MCF 10A (cell line): ENCODE measurements around the gene DEFB118. TPM values are rescaled to one million over a fixed set of nuclear protein-coding genes. Genes with fewer than 3 reads are reported as not detected.

Experiments
- BruUV-seq: library from RNA; stranded (reverse); fragments of 400-500 nt; replicated peaks from 2 replicates; lab custom pipeline; 2021; lab: Mats Ljungman, UMichigan
- CTCF ChIA-PET: fragments of 300-600 bp; sonication (Branson Sonifier 250); formaldehyde crosslinking; extraction: SDS; loops from one replicate; lab custom pipeline; 2021; ENCODE audit warnings: antibody characterized with exemption, inconsistent platforms; lab: Yijun Ruan, JAX
- POLR2A ChIA-PET: fragments of 300-600, 350-650 bp; sonication (Branson Sonifier 250); formaldehyde crosslinking; extraction: SDS; loops from one replicate; lab custom pipeline; 2020; ENCODE audit warnings: antibody characterized with exemption, inconsistent platforms; lab: Yijun Ruan, JAX
- DNase-seq: peaks from one replicate; pipeline ENCODE4 v3.0.0-alpha.2; 2018; ENCODE audit not compliant: unreplicated experiment
- H3K27ac Mint-ChIP-seq: one replicate; pipeline ENCODE4 v1.8.0; 2022; ENCODE audit warnings: mild to moderate bottlenecking, low read depth, mixed read lengths; ENCODE audit not compliant: unreplicated experiment
- H3K27me3 Mint-ChIP-seq: one replicate; pipeline ENCODE4 v1.8.0; 2022; ENCODE audit warnings: mixed read lengths; ENCODE audit not compliant: insufficient read depth, unreplicated experiment
- H3K36me3 Mint-ChIP-seq: one replicate; pipeline ENCODE4 v1.8.0; 2022; ENCODE audit warnings: mild to moderate bottlenecking, moderate library complexity, mixed read lengths; ENCODE audit not compliant: insufficient read depth, unreplicated experiment
- H3K4me1 Mint-ChIP-seq: one replicate; pipeline ENCODE4 v1.8.0; 2022; ENCODE audit warnings: mixed read lengths; ENCODE audit not compliant: insufficient read depth, unreplicated experiment
- H3K4me3 Mint-ChIP-seq: one replicate; pipeline ENCODE4 v1.8.0; 2022; ENCODE audit warnings: mild to moderate bottlenecking, moderate library complexity, mixed read lengths; ENCODE audit not compliant: unreplicated experiment
- H3K9me3 Mint-ChIP-seq: one replicate; pipeline ENCODE4 v1.8.0; 2022; ENCODE audit warnings: mixed read lengths; ENCODE audit not compliant: unreplicated experiment
- intact Hi-C: fragments of 100-400 bp; cut with micrococcal nuclease; formaldehyde crosslinking; loops from 2 replicates; pipeline ENCODE4 v1.14.1; 2022
- total RNA-seq: library from RNA; stranded (reverse); gene quantifications from 2 replicates; pipeline ENCODE4 v1.2.3, GENCODE V29; 2022
- TF ChIP-seq, protein P1 (sequence below): fragments of 200-600 bp; IDR thresholded peaks from one replicate; pipeline ENCODE4 v1.8.0; 2022; ENCODE audit warnings: antibody characterized with exemption, mild to moderate bottlenecking; ENCODE audit not compliant: unreplicated experiment

DEFB118 gene
- total RNA-seq, 1 experiment from 2014 or later, result not detected

GRCh38 chr20:31410011-31410410, 41.6 kb downstream of the DEFB118 start:
- intact Hi-C loops, result no loop called here
- ChIA-PET POLR2A (no interaction called here), CTCF (interaction anchor here (1.0 kb wide), 1 partner anchor 93 kb away, joined by 4 read pairs; no protein-coding TSS in a partner anchor)
- no peak overlapping the region for H3K4me3 Mint-ChIP-seq
- no peaks in the 10 kb centered on the region for H3K4me1 Mint-ChIP-seq
- DNase-seq, result no peak
- TF ChIP-seq, protein P1, sequence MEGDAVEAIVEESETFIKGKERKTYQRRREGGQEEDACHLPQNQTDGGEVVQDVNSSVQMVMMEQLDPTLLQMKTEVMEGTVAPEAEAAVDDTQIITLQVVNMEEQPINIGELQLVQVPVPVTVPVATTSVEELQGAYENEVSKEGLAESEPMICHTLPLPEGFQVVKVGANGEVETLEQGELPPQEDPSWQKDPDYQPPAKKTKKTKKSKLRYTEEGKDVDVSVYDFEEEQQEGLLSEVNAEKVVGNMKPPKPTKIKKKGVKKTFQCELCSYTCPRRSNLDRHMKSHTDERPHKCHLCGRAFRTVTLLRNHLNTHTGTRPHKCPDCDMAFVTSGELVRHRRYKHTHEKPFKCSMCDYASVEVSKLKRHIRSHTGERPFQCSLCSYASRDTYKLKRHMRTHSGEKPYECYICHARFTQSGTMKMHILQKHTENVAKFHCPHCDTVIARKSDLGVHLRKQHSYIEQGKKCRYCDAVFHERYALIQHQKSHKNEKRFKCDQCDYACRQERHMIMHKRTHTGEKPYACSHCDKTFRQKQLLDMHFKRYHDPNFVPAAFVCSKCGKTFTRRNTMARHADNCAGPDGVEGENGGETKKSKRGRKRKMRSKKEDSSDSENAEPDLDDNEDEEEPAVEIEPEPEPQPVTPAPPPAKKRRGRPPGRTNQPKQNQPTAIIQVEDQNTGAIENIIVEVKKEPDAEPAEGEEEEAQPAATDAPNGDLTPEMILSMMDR, result no peak
- H3K27me3 Mint-ChIP-seq, result peaks cover 44% of the 10 kb centered on the region
- H3K9me3 Mint-ChIP-seq, result no peaks in the 10 kb centered on the region
- H3K27ac Mint-ChIP-seq, result no peak overlapping the region
- H3K36me3 Mint-ChIP-seq, result no peaks in the 10 kb centered on the region
- no TSS peak for BruUV-seq

- Mint-ChIP-seq H3K4me1 (no peaks in the 10 kb centered on the region), H3K27ac (no peak overlapping the region), H3K9me3 (no peaks in the 10 kb centered on the region), H3K36me3 (no peaks in the 10 kb centered on the region), H3K4me3 (no peak overlapping the region), H3K27me3 (peaks cover 40% of the 10 kb centered on the region)
- POLR2A ChIA-PET, result interaction anchor here (1.2 kb wide), 1 partner anchor 10 kb away, joined by 3 read pairs; no protein-coding TSS in a partner anchor
- no TSS peak for BruUV-seq
- intact Hi-C loops, result no loop called here
- DNase-seq, result no peak
- CTCF ChIA-PET, result interaction anchor here (0.5 to 5.1 kb wide), 18 partner anchors 9 to 362 kb away, joined by 3 to 95 read pairs (median 6); partner anchors contain the start of genes DEFB119 and DEFB123
- TF ChIP-seq, protein P1, result no peak
These were observed 46.0 kb downstream of the DEFB118 start for GRCh38 chr20:31414381-31414780.

- Mint-ChIP-seq H3K9me3 (no peaks in the 10 kb centered on the region), H3K4me3 (no peak overlapping the region), H3K4me1 (no peaks in the 10 kb centered on the region), H3K27ac (no peak overlapping the region), H3K36me3 (no peaks in the 10 kb centered on the region), H3K27me3 (peaks cover 51% of the 10 kb centered on the region)
- no peak for DNase-seq
- BruUV-seq, result no TSS peak
- intact Hi-C loops, result no loop called here
- TF ChIP-seq, protein P1, result no peak
- POLR2A ChIA-PET, result no interaction called here
- CTCF ChIA-PET, result interaction anchor here (0.7 to 5.1 kb wide), 4 partner anchors 8 to 142 kb away, joined by 3 to 95 read pairs (median 18); no protein-coding TSS in a partner anchor
These were observed 47.3 kb downstream of the DEFB118 start for GRCh38 chr20:31415653-31416052.

- intact Hi-C loops, result no loop called here
- ChIA-PET CTCF (interaction anchor here (0.8 to 1.1 kb wide), 2 partner anchors 10 to 24 kb away, joined by 3 read pairs; no protein-coding TSS in a partner anchor), POLR2A (no interaction called here)
- TF ChIP-seq, protein P1, result no peak
- Mint-ChIP-seq H3K27ac (no peak overlapping the region), H3K27me3 (peaks cover 50% of the 10 kb centered on the region), H3K9me3 (no peaks in the 10 kb centered on the region), H3K36me3 (no peaks in the 10 kb centered on the region), H3K4me1 (no peaks in the 10 kb centered on the region), H3K4me3 (no peak overlapping the region)
- BruUV-seq, result no TSS peak
- no peak for DNase-seq
These were observed 49.9 kb downstream of the DEFB118 start for GRCh38 chr20:31418307-31418706.

Other genes starting within 250 kb of the DEFB118 start
- not detected in 2 replicates for gene DEFB115, start 110.9 kb upstream of the DEFB118 start, total RNA-seq
- gene DEFB116, start 60.0 kb upstream of the DEFB118 start, total RNA-seq, result not detected in 2 replicates
- gene DEFB119, start 22.0 kb downstream of the DEFB118 start, total RNA-seq, result not detected in 2 replicates
- not detected in 2 replicates for gene DEFB121, start 37.6 kb downstream of the DEFB118 start, total RNA-seq
- not detected in 2 replicates for gene DEFB123, start 72.0 kb downstream of the DEFB118 start, total RNA-seq
- gene DEFB124, start 106.5 kb downstream of the DEFB118 start, total RNA-seq, result not detected in 2 replicates
- not detected in 2 replicates for gene REM1, start 106.7 kb downstream of the DEFB118 start, total RNA-seq
- 276 and 338 TPM in 2 replicates for gene HM13, start 145.8 kb downstream of the DEFB118 start, total RNA-seq
- 35.7 and 38.4 TPM in 2 replicates for gene ID1, start 236.7 kb downstream of the DEFB118 start, total RNA-seq